Upper lobe of left lung (tissue), 4 donors: ENCODE data around the gene KMT2D.

Experiments
- CTCF ChIP-seq, 6 experiments: fragments of 450-650 bp in 4 of 6; fragments of 200-600 bp in 2 of 6; sonication (generic) in 2 of 6; IDR thresholded peaks; one replicate each; pipeline ENCODE4 v1.5.1; 2016 to 2019; ENCODE audit warnings: antibody characterized with exemption in 6 of 6
- EP300 ChIP-seq, 4 donors: sonication (generic); formaldehyde crosslinking; IDR thresholded peaks; one replicate each; pipeline ENCODE4 v1.5.1; 2017; ENCODE audit warnings: antibody characterized with exemption in 4 of 4, control low read depth in 2 of 4
- POLR2A ChIP-seq, 4 donors: fragments of 450-650 bp; IDR thresholded peaks; one replicate each; pipeline ENCODE4 v1.5.1; 2016 to 2017; ENCODE audit warnings: antibody characterized with exemption in 4 of 4, mild to moderate bottlenecking in 2 of 4
- POLR2AphosphoS5 ChIP-seq, 2 donors: sonication (generic); formaldehyde crosslinking; IDR thresholded peaks; one replicate each; pipeline ENCODE4 v1.5.1; 2017; ENCODE audit warnings: antibody characterized with exemption in 2 of 2

- TF ChIP-seq CTCF (IDR thresholded peaks at IDR 0.05) (no peak), POLR2A (IDR thresholded peaks at IDR 0.05) (no peak), EP300 (IDR thresholded peaks at IDR 0.05) (no peak), POLR2AphosphoS5 (IDR thresholded peaks at IDR 0.05) (no peak)
Observed at GRCh38 chr12:49104822-49105221, 44.2 kb upstream of the KMT2D start.
